IMR-90 (cell line): ENCODE measurements around the gene CTNS. TPM values are rescaled to one million over a fixed set of nuclear protein-coding genes. Genes with fewer than 3 reads are reported as not detected.

ENCODE experiments used
- ATAC-seq: fragments of 200-7000 bp; cut with Tn5 transposase; 2 replicates; pipeline ENCODE4 v1.9.1; 2020; ENCODE audit warnings: low read depth, mild to moderate bottlenecking, moderate library complexity
- BruUV-seq: library from RNA; stranded (reverse); fragments of 400-500 nt; replicated peaks from 2 replicates; lab custom pipeline; 2021; lab: Mats Ljungman, UMichigan
- CTCF ChIA-PET: fragments of 300-600 bp; formaldehyde crosslinking; extraction: SDS; loops from one replicate; lab custom pipeline; 2021; ENCODE audit warnings: antibody characterized with exemption; lab: Yijun Ruan, JAX
- POLR2A ChIA-PET: fragments of 300-600 bp; sonication (Branson Sonifier 250); formaldehyde crosslinking; loops from one replicate; lab custom pipeline; 2022; ENCODE audit warnings: antibody characterized with exemption; ENCODE audit not compliant: unreplicated experiment; lab: Charles Lee
- DNase-seq: peaks from one replicate; pipeline ENCODE4 v3.0.0; 2013
- H2AFZ ChIP-seq: replicated peaks from 2 replicates; pipeline ENCODE3; 2013; ENCODE audit warnings: low read length, mild to moderate bottlenecking; ENCODE audit not compliant: poor library complexity
- H2AK5ac ChIP-seq: 2 replicates; pipeline ENCODE4 v1.6.1; 2013; ENCODE audit warnings: low read depth, low read length, inconsistent platforms
- H2AK9ac ChIP-seq: replicated peaks from 2 replicates; pipeline ENCODE3; 2013; ENCODE audit warnings: mild to moderate bottlenecking, low read depth, low read length, moderate library complexity; ENCODE audit not compliant: poor library complexity
- H2BK120ac ChIP-seq: 2 replicates; pipeline ENCODE4 v1.6.1; 2013; ENCODE audit warnings: low read depth, low read length, inconsistent platforms
- H2BK15ac ChIP-seq: 3 replicates; pipeline ENCODE4 v1.6.1; 2013; ENCODE audit warnings: low read depth, low read length, inconsistent platforms
- H2BK20ac ChIP-seq: 2 replicates; pipeline ENCODE4 v1.6.1; 2013; ENCODE audit warnings: low read depth, mild to moderate bottlenecking, inconsistent platforms, low read length, moderate library complexity
- H2BK5ac ChIP-seq: 2 replicates; pipeline ENCODE4 v1.6.1; 2013; ENCODE audit warnings: mild to moderate bottlenecking, low read depth, low read length, inconsistent platforms; ENCODE audit not compliant: poor library complexity, severe bottlenecking
- H3K14ac ChIP-seq: replicated peaks from 2 replicates; pipeline ENCODE4 v1.6.1; 2013; ENCODE audit warnings: low read depth, low read length, inconsistent platforms
- H3K18ac ChIP-seq: 2 replicates; pipeline ENCODE4 v1.6.1; 2013; ENCODE audit warnings: low read depth, low read length, control low read depth
- H3K23ac ChIP-seq: 2 replicates; pipeline ENCODE4 v1.6.1; 2013; ENCODE audit warnings: low read depth, low read length, inconsistent platforms
- H3K27ac ChIP-seq: 2 replicates; pipeline ENCODE4 v1.5.1; 2013; ENCODE audit warnings: mild to moderate bottlenecking, control low read depth, low read length; ENCODE audit not compliant: insufficient read depth
- H3K27me3 ChIP-seq: 2 replicates; pipeline ENCODE4 v1.6.1; 2013; ENCODE audit warnings: low read length; ENCODE audit not compliant: control insufficient read depth, insufficient read depth
- H3K36me3 ChIP-seq: 2 replicates; pipeline ENCODE4 v1.6.1; 2013; ENCODE audit warnings: low read length, mixed read lengths; ENCODE audit not compliant: control insufficient read depth, insufficient read depth
- H3K4ac ChIP-seq: 2 replicates; pipeline ENCODE4 v1.6.1; 2013; ENCODE audit warnings: low read depth, low read length, inconsistent platforms
- H3K4me1 ChIP-seq: 2 replicates; pipeline ENCODE4 v1.6.1; 2013; ENCODE audit warnings: low read length, mixed read lengths; ENCODE audit not compliant: control insufficient read depth, insufficient read depth
- H3K4me2 ChIP-seq: 2 replicates; pipeline ENCODE4 v1.6.1; 2013; ENCODE audit warnings: low read depth, mild to moderate bottlenecking, control low read depth, low read length, moderate library complexity
- H3K4me3 ChIP-seq: 2 replicates; pipeline ENCODE4 v1.5.1; 2013; ENCODE audit warnings: low read depth, mild to moderate bottlenecking, control low read depth, low read length, moderate library complexity; ENCODE audit not compliant: insufficient read depth
- H3K56ac ChIP-seq: 2 replicates; pipeline ENCODE4 v1.6.1; 2013; ENCODE audit warnings: low read length, inconsistent platforms; ENCODE audit not compliant: insufficient read depth; ENCODE audit errors: extremely low read depth
- H3K79me1 ChIP-seq, 2 experiments: 2 replicates each; pipeline ENCODE4 v1.6.1; 2013; ENCODE audit warnings: low read length in 2 of 2, inconsistent platforms in 1 of 2, low read depth in 1 of 2
- H3K9ac ChIP-seq: 2 replicates; pipeline ENCODE4 v1.6.1; 2013; ENCODE audit warnings: low read depth, low read length, control low read depth
- H3K9me1 ChIP-seq: 2 replicates; pipeline ENCODE4 v1.6.1; 2013; ENCODE audit warnings: low read length, inconsistent platforms; ENCODE audit not compliant: insufficient read depth
- H3K9me3 ChIP-seq: 2 replicates; pipeline ENCODE4 v1.6.1; 2013; ENCODE audit warnings: low read length; ENCODE audit not compliant: control insufficient read depth, insufficient read depth
- H4K20me1 ChIP-seq: 2 replicates; pipeline ENCODE4 v1.6.1; 2013; ENCODE audit warnings: low read length, inconsistent platforms; ENCODE audit not compliant: insufficient read depth
- H4K5ac ChIP-seq: 2 replicates; pipeline ENCODE4 v1.6.1; 2013; ENCODE audit warnings: mild to moderate bottlenecking, low read depth, low read length, control low read depth
- H4K8ac ChIP-seq, 2 experiments: 2 replicates each; pipeline ENCODE4 v1.6.1; 2013; ENCODE audit warnings: low read depth in 2 of 2, low read length in 2 of 2, control low read depth in 1 of 2, inconsistent platforms in 1 of 2
- H4K91ac ChIP-seq: 2 replicates; pipeline ENCODE4 v1.6.1; 2013; ENCODE audit warnings: low read depth, low read length, inconsistent platforms; ENCODE audit not compliant: insufficient read depth
- BHLHE40 ChIP-seq: fragments of 150-350 bp; IDR thresholded peaks from 2 replicates; pipeline ENCODE4 v1.6.1; 2016; ENCODE audit warnings: mild to moderate bottlenecking, low read depth, low read length
- CEBPB ChIP-seq: IDR thresholded peaks from 2 replicates; pipeline ENCODE4 v1.6.1; 2012; ENCODE audit warnings: low read depth, low read length, improper control_type of control experiment
- MAZ ChIP-seq: IDR thresholded peaks from 2 replicates; pipeline ENCODE4 v1.6.1; 2012; ENCODE audit warnings: low read depth, mild to moderate bottlenecking, low read length, improper control_type of control experiment, moderate library complexity, borderline replicate concordance
- MXI1 ChIP-seq: IDR thresholded peaks from 2 replicates; pipeline ENCODE4 v1.6.1; 2012; ENCODE audit warnings: low read depth, mild to moderate bottlenecking, low read length, moderate library complexity, borderline replicate concordance
- POLR2A ChIP-seq: IDR thresholded peaks from 2 replicates; pipeline ENCODE4 v1.6.1; 2012; ENCODE audit warnings: mild to moderate bottlenecking, low read depth, low read length
- RFX5 ChIP-seq: IDR thresholded peaks from 2 replicates; pipeline ENCODE4 v1.8.0; 2012; ENCODE audit warnings: low read depth, mild to moderate bottlenecking, low read length, moderate library complexity
- SMC3 ChIP-seq: fragments of 150-350 bp; IDR thresholded peaks from 2 replicates; pipeline ENCODE4 v1.6.1; 2016; ENCODE audit warnings: low read depth, mild to moderate bottlenecking, antibody characterized with exemption, low read length, moderate library complexity
- WGBS, 2 experiments: methylation state at CpG; one replicate each; pipeline versions ENCODE4 v1.1.5 to v1.1.7; 2013; ENCODE audit warnings: missing lambda C conversion rate in 2 of 2; ENCODE audit not compliant: insufficient read length in 1 of 2; ENCODE audit errors: extremely low coverage in 2 of 2; 5-methylcytosine and 5-hydroxymethylcytosine counted together
- dilution Hi-C: fragments of 300-500 bp; cut with HindIII; formaldehyde crosslinking; loops from one replicate; pipeline ENCODE4 v1.14.3; 2018; ENCODE audit warnings: low sequenced_read_pairs; ENCODE audit not compliant: unreplicated experiment
- in situ Hi-C: fragments of 300-500 bp; cut with MboI; formaldehyde crosslinking; loops from 3 replicates; pipeline ENCODE4 v1.14.3; 2019; ENCODE audit warnings: low sequenced_read_pairs, inconsistent platforms, mixed read lengths
- intact Hi-C: fragments of 100-400 bp; cut with micrococcal nuclease; formaldehyde crosslinking; loops from 2 replicates; pipeline ENCODE4 v1.10.0; 2022
- polyA plus RNA-seq, 3 experiments: library from polyadenylated mRNA; depleted of rRNA; stranded (reverse); fragments of >200 nt; gene quantifications; 2 replicates each; pipeline ENCODE4 v1.2.3, GENCODE V29; 2012; ENCODE audit warnings: low replicate concordance in 1 of 3
- total RNA-seq: library from RNA; depleted of rRNA; stranded (reverse); fragments of >200 nt; gene quantifications from 2 replicates; pipeline ENCODE4 v1.2.3, GENCODE V29; 2012
- TF ChIP-seq, protein P1 (sequence below): fragments of 150-350 bp; IDR thresholded peaks from 2 replicates; pipeline ENCODE4 v1.6.1; 2017; ENCODE audit warnings: mild to moderate bottlenecking, antibody characterized with exemption, low read length, low read depth
- TF ChIP-seq, protein P2 (sequence below): fragments of 150-350 bp; IDR thresholded peaks from 2 replicates; pipeline ENCODE4 v1.6.1; 2016; ENCODE audit warnings: low read depth, mild to moderate bottlenecking, low read length, moderate library complexity, borderline replicate concordance

CTNS gene
- total and polyA plus RNA-seq, 2 of the 4 experiments (the other 2 are of a cell fraction) = 4.7 to 5.3 TPM

DNA sequence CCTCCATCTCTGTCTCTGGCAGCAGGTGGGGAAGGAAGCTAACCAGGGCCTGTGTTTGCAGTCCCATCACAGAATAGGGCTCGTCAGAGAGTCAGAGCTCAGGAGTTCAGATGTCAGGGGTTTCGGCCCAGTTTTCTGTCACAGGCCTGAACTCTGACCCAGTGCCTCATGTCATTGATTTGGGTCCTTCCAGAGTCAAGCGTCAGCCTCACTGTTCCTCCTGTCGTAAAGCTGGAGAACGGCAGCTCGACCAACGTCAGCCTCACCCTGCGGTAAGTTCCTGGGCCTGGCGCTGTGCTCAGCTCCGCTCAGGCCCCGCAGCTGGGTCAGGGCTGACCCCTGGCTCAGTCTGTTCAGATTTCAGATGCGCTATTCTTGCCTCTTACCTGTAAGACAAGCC, 10.7 kb downstream of the CTNS start:
- no peak overlapping the region for H3K9ac ChIP-seq
- no peak overlapping the region for H4K5ac ChIP-seq
- no peak overlapping the region for H3K14ac ChIP-seq
- WGBS, 2 experiments = 81% methylated on average over 9 of the region's 12 CpGs; no CpG with 5 or more reads in 1 of the 2 experiments
- dilution Hi-C loops (no loop called here), in situ Hi-C loops (loop anchor here (10.0 kb wide), 2 partner anchors 602 to 812 kb away; no protein-coding TSS in a partner anchor), intact Hi-C loops (loop anchor here (5.0 kb wide), 1 partner anchor 600 kb away; no protein-coding TSS in a partner anchor)
- TF ChIP-seq POLR2A (no peak), MXI1 (no peak), CEBPB (no peak), MAZ (no peak), SMC3 (no peak), RFX5 (no peak), BHLHE40 (no peak)
- TF ChIP-seq, protein P1, sequence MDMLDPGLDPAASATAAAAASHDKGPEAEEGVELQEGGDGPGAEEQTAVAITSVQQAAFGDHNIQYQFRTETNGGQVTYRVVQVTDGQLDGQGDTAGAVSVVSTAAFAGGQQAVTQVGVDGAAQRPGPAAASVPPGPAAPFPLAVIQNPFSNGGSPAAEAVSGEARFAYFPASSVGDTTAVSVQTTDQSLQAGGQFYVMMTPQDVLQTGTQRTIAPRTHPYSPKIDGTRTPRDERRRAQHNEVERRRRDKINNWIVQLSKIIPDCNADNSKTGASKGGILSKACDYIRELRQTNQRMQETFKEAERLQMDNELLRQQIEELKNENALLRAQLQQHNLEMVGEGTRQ = no peak
- TF ChIP-seq, protein P2, sequence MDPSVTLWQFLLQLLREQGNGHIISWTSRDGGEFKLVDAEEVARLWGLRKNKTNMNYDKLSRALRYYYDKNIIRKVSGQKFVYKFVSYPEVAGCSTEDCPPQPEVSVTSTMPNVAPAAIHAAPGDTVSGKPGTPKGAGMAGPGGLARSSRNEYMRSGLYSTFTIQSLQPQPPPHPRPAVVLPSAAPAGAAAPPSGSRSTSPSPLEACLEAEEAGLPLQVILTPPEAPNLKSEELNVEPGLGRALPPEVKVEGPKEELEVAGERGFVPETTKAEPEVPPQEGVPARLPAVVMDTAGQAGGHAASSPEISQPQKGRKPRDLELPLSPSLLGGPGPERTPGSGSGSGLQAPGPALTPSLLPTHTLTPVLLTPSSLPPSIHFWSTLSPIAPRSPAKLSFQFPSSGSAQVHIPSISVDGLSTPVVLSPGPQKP = no peak
- H2BK5ac ChIP-seq = no peak overlapping the region
- no peak overlapping the region for H3K27ac ChIP-seq
- no peak overlapping the region for H4K91ac ChIP-seq
- ATAC-seq = no peak
- BruUV-seq = no TSS peak
- no peak overlapping the region for H3K56ac ChIP-seq
- H3K79me1 ChIP-seq = no peaks in the 10 kb centered on the region
- H2BK120ac ChIP-seq = no peak overlapping the region
- no peak overlapping the region for H2AK5ac ChIP-seq
- POLR2A ChIA-PET = no interaction called here
- H3K4me1 ChIP-seq = no peaks in the 10 kb centered on the region
- H2BK15ac ChIP-seq = no peak overlapping the region
- DNase-seq = no peak
- H3K9me3 ChIP-seq = no peaks in the 10 kb centered on the region
- H4K8ac ChIP-seq = no peak overlapping the region
- H3K9me1 ChIP-seq = no peaks in the 10 kb centered on the region; the same call in 1 of the 2 replicates
- no peak overlapping the region for H2AK9ac ChIP-seq
- peaks cover 19% of the 10 kb centered on the region for H3K36me3 ChIP-seq
- no peak overlapping the region for H2BK20ac ChIP-seq
- CTCF ChIA-PET = interaction anchor here (1.5 to 1.6 kb wide), 2 partner anchors 10 to 112 kb away, joined by 5 to 10 read pairs; partner anchors contain the start of genes CTNS and SHPK
- no peak overlapping the region for H2AFZ ChIP-seq
- no peaks in the 10 kb centered on the region for H4K20me1 ChIP-seq
- no peak overlapping the region for H3K4me3 ChIP-seq
- no peak overlapping the region for H3K18ac ChIP-seq
- H3K4ac ChIP-seq = no peak overlapping the region
- no peak overlapping the region for H3K4me2 ChIP-seq
- H3K23ac ChIP-seq = no peak overlapping the region
- H3K27me3 ChIP-seq = no peaks in the 10 kb centered on the region
